Right lobe of liver (tissue), 4 donors: ENCODE results near the gene CDKN2D.

ENCODE experiments used
- CTCF ChIP-seq, 4 donors: fragments of 200-600 bp in 3 of 4; fragments of 450-650 bp in 1 of 4; IDR thresholded peaks; one replicate each; pipeline versions ENCODE4 v1.5.1 to v1.8.0; 2016 to 2022; ENCODE audit warnings: antibody characterized with exemption in 4 of 4, mild to moderate bottlenecking in 2 of 4
- POLR2A ChIP-seq: fragments of 450-650 bp; IDR thresholded peaks from one replicate; pipeline ENCODE4 v1.6.1; 2017; ENCODE audit warnings: antibody characterized with exemption, mild to moderate bottlenecking
- donor health status: DM: no; HTN: no; CAD: no.
- donor health status: DM: no; HTN: no; CAD: no.
- donor health status: DM: no; HTN: yes; CAD: no.

GRCh38 chr19:10587839-10588150 lies 19.0 kb upstream of the CDKN2D start:
- TF ChIP-seq CTCF (IDR thresholded peaks at IDR 0.05) (no peak), POLR2A (no peak)
